Liver (tissue), 9 donors: ENCODE measurements around the gene ANGPTL4. TPM values are rescaled to one million over a fixed set of nuclear protein-coding genes. Genes with fewer than 3 reads are reported as not detected.

Source experiments
- DNase-seq: peaks from one replicate; pipeline ENCODE4 v3.0.0-alpha.2; 2017; ENCODE audit warnings: low spot score
- H3K27ac ChIP-seq, 2 donors: one replicate each; pipeline ENCODE4 v1.7.0; 2013; ENCODE audit warnings: inconsistent platforms in 2 of 2, low read length in 2 of 2, control low read depth in 1 of 2, low read depth in 1 of 2, mild to moderate bottlenecking in 1 of 2
- H3K27me3 ChIP-seq, 4 donors: one replicate each; pipeline versions ENCODE4 v1.6.1 to v1.7.0; 2013; ENCODE audit warnings: low read length in 3 of 4, inconsistent platforms in 1 of 4, mild to moderate bottlenecking in 1 of 4, moderate library complexity in 1 of 4; ENCODE audit not compliant: control insufficient read depth in 4 of 4, insufficient read depth in 4 of 4
- H3K36me3 ChIP-seq, 4 donors: one replicate each; pipeline versions ENCODE4 v1.6.1 to v1.7.0; 2013; ENCODE audit warnings: low read length in 3 of 4, mild to moderate bottlenecking in 3 of 4, low read depth in 1 of 4, moderate library complexity in 1 of 4; ENCODE audit not compliant: control insufficient read depth in 4 of 4, insufficient read depth in 3 of 4
- H3K4me1 ChIP-seq, 4 donors: one replicate each; pipeline versions ENCODE4 v1.6.1 to v1.7.0; 2013; ENCODE audit warnings: low read length in 3 of 4, mild to moderate bottlenecking in 3 of 4, moderate library complexity in 1 of 4; ENCODE audit not compliant: control insufficient read depth in 4 of 4, insufficient read depth in 4 of 4
- H3K4me3 ChIP-seq, 3 donors: one replicate each; pipeline versions ENCODE4 v1.6.1 to v1.7.0; 2013; ENCODE audit warnings: low read length in 3 of 3, control low read depth in 1 of 3, low read depth in 1 of 3, mild to moderate bottlenecking in 1 of 3
- H3K9ac ChIP-seq, 2 donors: one replicate each; pipeline ENCODE4 v1.7.0; 2013; ENCODE audit warnings: low read length in 2 of 2, mild to moderate bottlenecking in 2 of 2, moderate library complexity in 2 of 2, control low read depth in 1 of 2, low read depth in 1 of 2
- H3K9me3 ChIP-seq, 4 donors: one replicate each; pipeline versions ENCODE4 v1.6.1 to v1.7.0; 2013; ENCODE audit warnings: low read length in 3 of 4; ENCODE audit not compliant: control insufficient read depth in 4 of 4
- CTCF ChIP-seq: fragments of 150-350 bp; IDR thresholded peaks from 2 replicates; pipeline ENCODE4 v1.5.1; 2017; ENCODE audit warnings: improper control_type of control experiment, low read depth, low read length; ENCODE audit not compliant: missing input control
- FOXA1 ChIP-seq: IDR thresholded peaks from 2 replicates; pipeline ENCODE4 v1.6.1; 2016; ENCODE audit warnings: antibody characterized with exemption
- FOXA2 ChIP-seq: IDR thresholded peaks from 2 replicates; pipeline ENCODE4 v1.6.1; 2016; ENCODE audit warnings: antibody characterized with exemption
- HNF4A ChIP-seq, 2 donors: conservative IDR thresholded peaks; 2 replicates each; pipeline ENCODE4 v1.6.1; 2016; ENCODE audit warnings: antibody characterized with exemption in 2 of 2, mild to moderate bottlenecking in 2 of 2
- HNF4G ChIP-seq: IDR thresholded peaks from 2 replicates; pipeline ENCODE4 v1.6.1; 2016; ENCODE audit warnings: antibody characterized with exemption
- JUND ChIP-seq, 2 donors: IDR thresholded peaks; 2 replicates each; pipeline ENCODE4 v1.6.1; 2016; ENCODE audit warnings: antibody characterized with exemption in 2 of 2
- MAX ChIP-seq: IDR thresholded peaks from 2 replicates; pipeline ENCODE4 v1.6.1; 2016; ENCODE audit warnings: antibody characterized with exemption
- NR2F2 ChIP-seq: IDR thresholded peaks from 2 replicates; pipeline ENCODE4 v1.6.1; 2016; ENCODE audit warnings: antibody characterized with exemption
- RAD21 ChIP-seq, 2 donors: IDR thresholded peaks; 2 replicates each; pipeline ENCODE4 v1.6.1; 2016; ENCODE audit warnings: antibody characterized with exemption in 2 of 2, mild to moderate bottlenecking in 2 of 2
- REST ChIP-seq: IDR thresholded peaks from 2 replicates; pipeline ENCODE4 v1.6.1; 2016; ENCODE audit warnings: antibody characterized with exemption, mild to moderate bottlenecking
- RXRA ChIP-seq, 2 donors: IDR thresholded peaks; 2 replicates each; pipeline ENCODE4 v1.6.1; 2017 to 2018; ENCODE audit warnings: antibody characterized with exemption in 2 of 2, mild to moderate bottlenecking in 1 of 2
- SP1 ChIP-seq: IDR thresholded peaks from 2 replicates; pipeline ENCODE4 v1.6.1; 2018; ENCODE audit warnings: antibody characterized with exemption, mild to moderate bottlenecking
- TAF1 ChIP-seq: conservative IDR thresholded peaks from 2 replicates; pipeline ENCODE4 v1.6.1; 2016; ENCODE audit warnings: antibody characterized with exemption, mild to moderate bottlenecking
- YY1 ChIP-seq: IDR thresholded peaks from 2 replicates; pipeline ENCODE4 v1.6.1; 2016; ENCODE audit warnings: antibody characterized with exemption, mild to moderate bottlenecking
- ZBTB33 ChIP-seq: IDR thresholded peaks from 2 replicates; pipeline ENCODE4 v1.6.1; 2016; ENCODE audit warnings: antibody characterized with exemption
- whole genome bisulfite sequencing: extraction: QIAGEN DNeasy Blood & Tissue Kit; methylation state at CpG from one replicate; pipeline ENCODE4 v1.1.7; 2013; 5-methylcytosine and 5-hydroxymethylcytosine counted together
- polyA plus RNA-seq, 2 donors: library from polyadenylated mRNA; stranded (reverse) in 1 of 2; unstranded in 1 of 2; fragments of 200-250 nt in 1 of 2; fragments of >200 nt in 1 of 2; fragmentation: Nextera tagmentation in 1 of 2; extraction: Ambion mirVana in 1 of 2; gene quantifications; one replicate each; pipeline versions ENCODE4 v1.2.1 to v1.2.3, GENCODE V29; 2013 to 2015
- total RNA-seq, 2 donors: library from RNA; depleted of rRNA; stranded (reverse); fragments of >200 nt; gene quantifications; one replicate each; pipeline ENCODE4 v1.2.3, GENCODE V29; 2014
- donor health status: healthy.
- donor health status: healthy.
- donor health status: healthy.
- donor health status: healthy.
- donor health status: healthy.

ANGPTL4 gene
- total and polyA plus RNA-seq, 4 donors, result 0.65 to 144 (median 71.6) TPM

- TF ChIP-seq SP1, result no peak
Observed at GRCh38 chr19:8336660-8337059, 27.3 kb upstream of the ANGPTL4 start (continued).

- no peak overlapping the region for H3K4me3 ChIP-seq
- no peak for TF ChIP-seq HNF4A (conservative IDR thresholded peaks at IDR 0.05)
- no peak for TF ChIP-seq NR2F2
- TF ChIP-seq REST, result no peak
- TF ChIP-seq MAX, result no peak
- no peak for TF ChIP-seq TAF1
- TF ChIP-seq RAD21 (IDR thresholded peaks at IDR 0.05), result no peak
- no peak for TF ChIP-seq FOXA2
- no peak for TF ChIP-seq YY1
- H3K27me3 ChIP-seq, result peaks cover 0 to 4% (median 1%) of the 10 kb centered on the region in 4 donors
- no peak overlapping the region for H3K9ac ChIP-seq
- H3K9me3 ChIP-seq, result no peaks in the 10 kb centered on the region
- H3K36me3 ChIP-seq, result no peaks in the 10 kb centered on the region
- DNase-seq, result no peak
- WGBS, result 82% methylated on average over 7 of the region's 7 CpGs
- H3K27ac ChIP-seq, result no peak overlapping the region
- peaks cover 3 to 21% (median 11%) of the 10 kb centered on the region in 4 donors for H3K4me1 ChIP-seq
Observed at GRCh38 chr19:8337728-8338127, 26.2 kb upstream of the ANGPTL4 start.

- no peak for TF ChIP-seq RXRA (IDR thresholded peaks at IDR 0.05)
- TF ChIP-seq SP1, result no peak
- TF ChIP-seq YY1, result no peak
- no peak for TF ChIP-seq NR2F2
- TF ChIP-seq HNF4A (conservative IDR thresholded peaks at IDR 0.05), result no peak
- no peak for TF ChIP-seq ZBTB33
- TF ChIP-seq CTCF, result no peak
- no peak for TF ChIP-seq HNF4G
- TF ChIP-seq FOXA1, result no peak
- no peak for TF ChIP-seq RAD21 (IDR thresholded peaks at IDR 0.05)
- TF ChIP-seq FOXA2, result no peak
- no peak for TF ChIP-seq MAX
- no peak for TF ChIP-seq JUND (IDR thresholded peaks at IDR 0.05)
- TF ChIP-seq TAF1, result no peak
- Histone ChIP-seq H3K27me3 (peaks cover 0 to 4% (median 0%) of the 10 kb centered on the region in 4 donors), H3K4me1 (peaks cover 3 to 26% (median 17%) of the 10 kb centered on the region in 4 donors), H3K9ac (no peak overlapping the region), H3K9me3 (no peaks in the 10 kb centered on the region), H3K36me3 (no peaks in the 10 kb centered on the region), H3K4me3 (no peak overlapping the region), H3K27ac (no peak overlapping the region)
- DNase-seq, result no peak
- WGBS, result 66% methylated on average over 6 of the region's 6 CpGs
Observed at GRCh38 chr19:8338835-8339234, 25.1 kb upstream of the ANGPTL4 start.
